Measurements from ENCODE around the gene GALNT18. TPM values are rescaled to one million over a fixed set of nuclear protein-coding genes. Genes with fewer than 3 reads are reported as not detected.

GALNT18 gene
- total and polyA plus RNA-seq, 2 experiments from 2014 or later, result 4.3 to 10.8 TPM

- Mint-ChIP-seq H3K27ac (no peak overlapping the region), H3K9me3 (no peaks in the 10 kb centered on the region; the same call in 2 of the 3 replicates), H3K36me3 (ENCODE audit: low read depth) (no peaks in the 10 kb centered on the region), H3K4me3 (no peak overlapping the region), H3K27me3 (ENCODE audit: insufficient read depth, low read depth, poor library complexity) (peaks cover 4% of the 10 kb centered on the region), H3K4me1 (peaks cover 3% of the 10 kb centered on the region; the same call in 1 of the 3 replicates)
- Histone ChIP-seq H3K27ac (ENCODE audit: low read depth) (no peak overlapping the region), H2AFZ (no peak overlapping the region), H3F3A (replicated peaks; ENCODE audit: low read depth) (no peaks in the 10 kb centered on the region), H3K36me3 (ENCODE audit: insufficient read depth) (no peaks in the 10 kb centered on the region), H3K4me3 (no peak overlapping the region), H3K4me2 (no peak overlapping the region), H3K79me2 (replicated peaks; ENCODE audit: insufficient read depth) (no peaks in the 10 kb centered on the region), H3K4me1 (ENCODE audit: insufficient read depth) (no peaks in the 10 kb centered on the region), H3K27me3 (ENCODE audit: insufficient read depth) (no peaks in the 10 kb centered on the region), H4K20me1 (replicated peaks; ENCODE audit: insufficient read depth) (no peaks in the 10 kb centered on the region), H3K9me2 (ENCODE audit: insufficient read depth) (no peaks in the 10 kb centered on the region)
- DNase-seq (ENCODE audit: low spot score) (no peak), ATAC-seq (no peak)
- TF ChIP-seq CREB1 (CRISPR knock-in tag; IDR thresholded peaks at IDR 0.05; ENCODE audit: low read depth) (no peak), ETS1 (IDR thresholded peaks at IDR 0.05) (no peak), ZNF114 (CRISPR knock-in tag; IDR thresholded peaks at IDR 0.05) (no peak), EZH2 (IDR thresholded peaks at IDR 0.05; ENCODE audit: low read depth, unreplicated experiment) (no peak), JUNB (IDR thresholded peaks at IDR 0.05; ENCODE audit: unreplicated experiment) (no peak), NANOG (IDR thresholded peaks at IDR 0.05; ENCODE audit: borderline replicate concordance) (no peak), REST (IDR thresholded peaks at IDR 0.05; ENCODE audit: unreplicated experiment) (no peak), STAT1 (IDR thresholded peaks at IDR 0.05; ENCODE audit: unreplicated experiment) (no peak), EZH2phosphoT487 (IDR thresholded peaks at IDR 0.05; ENCODE audit: unreplicated experiment) (no peak), ZNF331 (CRISPR knock-in tag; IDR thresholded peaks at IDR 0.05; ENCODE audit: low read depth) (no peak), POLR2AphosphoS5 (IDR thresholded peaks at IDR 0.05; ENCODE audit: low read depth) (no peak), ZNF462 (CRISPR knock-in tag; IDR thresholded peaks at IDR 0.05) (no peak)
- TF ChIP-seq, protein P1, sequence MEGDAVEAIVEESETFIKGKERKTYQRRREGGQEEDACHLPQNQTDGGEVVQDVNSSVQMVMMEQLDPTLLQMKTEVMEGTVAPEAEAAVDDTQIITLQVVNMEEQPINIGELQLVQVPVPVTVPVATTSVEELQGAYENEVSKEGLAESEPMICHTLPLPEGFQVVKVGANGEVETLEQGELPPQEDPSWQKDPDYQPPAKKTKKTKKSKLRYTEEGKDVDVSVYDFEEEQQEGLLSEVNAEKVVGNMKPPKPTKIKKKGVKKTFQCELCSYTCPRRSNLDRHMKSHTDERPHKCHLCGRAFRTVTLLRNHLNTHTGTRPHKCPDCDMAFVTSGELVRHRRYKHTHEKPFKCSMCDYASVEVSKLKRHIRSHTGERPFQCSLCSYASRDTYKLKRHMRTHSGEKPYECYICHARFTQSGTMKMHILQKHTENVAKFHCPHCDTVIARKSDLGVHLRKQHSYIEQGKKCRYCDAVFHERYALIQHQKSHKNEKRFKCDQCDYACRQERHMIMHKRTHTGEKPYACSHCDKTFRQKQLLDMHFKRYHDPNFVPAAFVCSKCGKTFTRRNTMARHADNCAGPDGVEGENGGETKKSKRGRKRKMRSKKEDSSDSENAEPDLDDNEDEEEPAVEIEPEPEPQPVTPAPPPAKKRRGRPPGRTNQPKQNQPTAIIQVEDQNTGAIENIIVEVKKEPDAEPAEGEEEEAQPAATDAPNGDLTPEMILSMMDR (conservative IDR thresholded peaks at IDR 0.05; ENCODE audit: low read depth in 2 of 2), result no peak
Measured at GRCh38 chr11:11346303-11346702, 275.5 kb downstream of the GALNT18 start.
